Epithelial cell of proximal tubule (primary cell): ENCODE measurements around the gene TSEN2. TPM values are rescaled to one million over a fixed set of nuclear protein-coding genes. Genes with fewer than 3 reads are reported as not detected.

Experiments used
- DNase-seq: peaks from one replicate; pipeline ENCODE4 v3.0.0-alpha.2; 2011; ENCODE audit warnings: low read depth
- H3K4me3 ChIP-seq: 2 replicates; pipeline ENCODE4 v1.5.1; 2011; ENCODE audit warnings: low read depth, mild to moderate bottlenecking, low read length
- CTCF ChIP-seq: conservative IDR thresholded peaks from 2 replicates; pipeline ENCODE4 v1.5.1; 2012; ENCODE audit warnings: low read depth, mild to moderate bottlenecking, low read length
- total RNA-seq: library from RNA; depleted of rRNA; stranded (reverse); fragments of >200 nt; gene quantifications from 2 replicates; pipeline ENCODE4 v1.2.3, GENCODE V29; 2015

Gene TSEN2
- total RNA-seq, 1 donor from 2014 or later = 6.3 TPM

GRCh38 chr3:12479919-12480427 lies 4.3 kb upstream of the TSEN2 start:
- no peak for DNase-seq
- TF ChIP-seq CTCF = peak; percentile 74
- H3K4me3 ChIP-seq = no peak overlapping the region

GRCh38 chr3:12483410-12483809 lies 870 bp upstream of the TSEN2 start:
- peak overlapping the region; percentile 69 for H3K4me3 ChIP-seq
- TF ChIP-seq CTCF = no peak
- no peak for DNase-seq

GRCh38 chr3:12483872-12484197 lies 445 bp upstream of the TSEN2 start:
- DNase-seq = no peak
- no peak for TF ChIP-seq CTCF
- peak overlapping the region; percentile 69 for H3K4me3 ChIP-seq

- no peak for DNase-seq
- H3K4me3 ChIP-seq = peak overlapping the region; percentile 69
- no peak for TF ChIP-seq CTCF
These were observed 675 bp downstream of the TSEN2 start for GRCh38 chr3:12484983-12485327.

GRCh38 chr3:12486001-12486400 lies 1.7 kb downstream of the TSEN2 start:
- no peak for DNase-seq
- H3K4me3 ChIP-seq = no peak overlapping the region
- TF ChIP-seq CTCF = no peak

GRCh38 chr3:12486916-12487315 lies 2.6 kb downstream of the TSEN2 start:
- TF ChIP-seq CTCF = no peak
- no peak overlapping the region for H3K4me3 ChIP-seq
- no peak for DNase-seq

- no peak overlapping the region for H3K4me3 ChIP-seq
- DNase-seq = no peak
- no peak for TF ChIP-seq CTCF
These were observed 3.1 kb downstream of the TSEN2 start for GRCh38 chr3:12487336-12487735.
